Rectal smooth muscle tissue (tissue), 1 donor: ENCODE results near the gene AIM2.
"Not testable (repeated sequence)": the region's sequence is repeated elsewhere in the genome, so short reads cannot be mapped to it uniquely, and the experiment has no call there.

Experiments used
- H3K27ac ChIP-seq: one replicate; pipeline ENCODE4 v1.7.0; 2013; ENCODE audit warnings: low read depth, low read length, inconsistent platforms
- H3K27me3 ChIP-seq: one replicate; pipeline ENCODE4 v1.7.0; 2013; ENCODE audit warnings: low read length; ENCODE audit not compliant: control insufficient read depth, insufficient read depth
- H3K36me3 ChIP-seq: one replicate; pipeline ENCODE4 v1.7.0; 2013; ENCODE audit warnings: low read length; ENCODE audit not compliant: control insufficient read depth, insufficient read depth
- H3K4me1 ChIP-seq: one replicate; pipeline ENCODE4 v1.7.0; 2013; ENCODE audit warnings: low read length; ENCODE audit not compliant: control insufficient read depth, insufficient read depth
- H3K4me3 ChIP-seq: one replicate; pipeline ENCODE4 v1.7.0; 2013; ENCODE audit warnings: low read length
- H3K9ac ChIP-seq: one replicate; pipeline ENCODE4 v1.7.0; 2013; ENCODE audit warnings: low read length

The AIM2 gene

GRCh38 chr1:159076438-159077119, at the start of gene AIM2:
Gene AIM2 (minus strand): TSS chr1:159076766. CDS start chr1:159073499, 3,267 bp downstream.
- H3K9ac ChIP-seq: no peak within 1 kb of the TSS

GRCh38 chr1:159123587-159123986, 47.0 kb upstream of the AIM2 start:
- H3K27me3 ChIP-seq: no peaks in the 10 kb centered on the region
- no peak overlapping the region for H3K4me3 ChIP-seq
- no peaks in the 10 kb centered on the region for H3K4me1 ChIP-seq
- no peaks in the 10 kb centered on the region for H3K36me3 ChIP-seq
- no peak overlapping the region for H3K27ac ChIP-seq
- H3K9ac ChIP-seq: no peak overlapping the region

More at GRCh38 chr1:159076438-159077119, at the start of gene AIM2:
- H3K36me3 ChIP-seq: no peaks in the 10 kb centered on the region
- no peaks in the 10 kb centered on the region for H3K27me3 ChIP-seq
- H3K27ac ChIP-seq: no peak within 1 kb of the TSS
- H3K4me1 ChIP-seq: no peaks in the 10 kb centered on the region
- H3K4me3 ChIP-seq: no peak within 1 kb of the TSS

GRCh38 chr1:159122005-159122621, 45.5 kb upstream of the AIM2 start:
- Histone ChIP-seq H3K9ac (no peak overlapping the region), H3K27ac (no peak overlapping the region), H3K27me3 (no peaks in the 10 kb centered on the region), H3K4me1 (no peaks in the 10 kb centered on the region), H3K4me3 (no peak overlapping the region), H3K36me3 (no peaks in the 10 kb centered on the region)

- Histone ChIP-seq H3K9ac (no peak overlapping the region), H3K27ac (no peak overlapping the region), H3K4me3 (no peak overlapping the region), H3K27me3 (no peaks in the 10 kb centered on the region), H3K36me3 (no peaks in the 10 kb centered on the region), H3K4me1 (no peaks in the 10 kb centered on the region)
Measured at GRCh38 chr1:159121526-159121925, 45.0 kb upstream of the AIM2 start.

- Histone ChIP-seq H3K9ac (no peak overlapping the region), H3K27me3 (no peaks in the 10 kb centered on the region), H3K27ac (no peak overlapping the region), H3K4me1 (no peaks in the 10 kb centered on the region), H3K36me3 (no peaks in the 10 kb centered on the region), H3K4me3 (no peak overlapping the region)
Measured at GRCh38 chr1:159120317-159120716, 43.8 kb upstream of the AIM2 start.

GRCh38 chr1:159113596-159114433, 37.2 kb upstream of the AIM2 start:
- Histone ChIP-seq H3K4me1 (no peaks in the 10 kb centered on the region), H3K36me3 (no peaks in the 10 kb centered on the region), H3K4me3 (no peak overlapping the region), H3K27me3 (no peaks in the 10 kb centered on the region), H3K9ac (no peak overlapping the region), H3K27ac (no peak overlapping the region)

GRCh38 chr1:159103021-159103420, 26.5 kb upstream of the AIM2 start:
- H3K4me3 ChIP-seq, H3K27me3 ChIP-seq, H3K27ac ChIP-seq, H3K4me1 ChIP-seq, H3K36me3 ChIP-seq, H3K9ac ChIP-seq: not testable (repeated sequence)

GRCh38 chr1:159100589-159100988, 24.0 kb upstream of the AIM2 start:
- Histone ChIP-seq H3K4me3 (no peak overlapping the region), H3K36me3 (no peaks in the 10 kb centered on the region), H3K9ac (no peak overlapping the region), H3K27me3 (no peaks in the 10 kb centered on the region), H3K4me1 (no peaks in the 10 kb centered on the region), H3K27ac (no peak overlapping the region)

- Histone ChIP-seq H3K27me3 (no peaks in the 10 kb centered on the region), H3K36me3 (no peaks in the 10 kb centered on the region), H3K4me3 (no peak overlapping the region), H3K9ac (no peak overlapping the region), H3K4me1 (no peaks in the 10 kb centered on the region), H3K27ac (no peak overlapping the region)
Measured at GRCh38 chr1:159098596-159098995, 22.0 kb upstream of the AIM2 start.

- H3K27ac ChIP-seq: no peak overlapping the region
- H3K4me1 ChIP-seq: no peaks in the 10 kb centered on the region
- H3K4me3 ChIP-seq: no peak overlapping the region
- no peak overlapping the region for H3K9ac ChIP-seq
- no peaks in the 10 kb centered on the region for H3K36me3 ChIP-seq
- no peaks in the 10 kb centered on the region for H3K27me3 ChIP-seq
Measured at GRCh38 chr1:159092036-159092760, 15.6 kb upstream of the AIM2 start.

- Histone ChIP-seq H3K9ac (no peak overlapping the region), H3K4me1 (no peaks in the 10 kb centered on the region), H3K4me3 (no peak overlapping the region), H3K27me3 (no peaks in the 10 kb centered on the region), H3K27ac (no peak overlapping the region), H3K36me3 (no peaks in the 10 kb centered on the region)
Measured at GRCh38 chr1:159091607-159092031, 15.1 kb upstream of the AIM2 start.

- H3K4me1 ChIP-seq: no peaks in the 10 kb centered on the region
- H3K36me3 ChIP-seq: no peaks in the 10 kb centered on the region
- H3K27ac ChIP-seq: no peak overlapping the region
- H3K4me3 ChIP-seq: no peak overlapping the region
- no peak overlapping the region for H3K9ac ChIP-seq
- H3K27me3 ChIP-seq: no peaks in the 10 kb centered on the region
Measured at GRCh38 chr1:159091180-159091560, 14.6 kb upstream of the AIM2 start.
